ENCODE results near the gene SYT2.
"Not testable (repeated sequence)": the region's sequence is repeated elsewhere in the genome, so short reads cannot be mapped to it uniquely, and the experiment has no call there.

The SYT2 gene

DNA sequence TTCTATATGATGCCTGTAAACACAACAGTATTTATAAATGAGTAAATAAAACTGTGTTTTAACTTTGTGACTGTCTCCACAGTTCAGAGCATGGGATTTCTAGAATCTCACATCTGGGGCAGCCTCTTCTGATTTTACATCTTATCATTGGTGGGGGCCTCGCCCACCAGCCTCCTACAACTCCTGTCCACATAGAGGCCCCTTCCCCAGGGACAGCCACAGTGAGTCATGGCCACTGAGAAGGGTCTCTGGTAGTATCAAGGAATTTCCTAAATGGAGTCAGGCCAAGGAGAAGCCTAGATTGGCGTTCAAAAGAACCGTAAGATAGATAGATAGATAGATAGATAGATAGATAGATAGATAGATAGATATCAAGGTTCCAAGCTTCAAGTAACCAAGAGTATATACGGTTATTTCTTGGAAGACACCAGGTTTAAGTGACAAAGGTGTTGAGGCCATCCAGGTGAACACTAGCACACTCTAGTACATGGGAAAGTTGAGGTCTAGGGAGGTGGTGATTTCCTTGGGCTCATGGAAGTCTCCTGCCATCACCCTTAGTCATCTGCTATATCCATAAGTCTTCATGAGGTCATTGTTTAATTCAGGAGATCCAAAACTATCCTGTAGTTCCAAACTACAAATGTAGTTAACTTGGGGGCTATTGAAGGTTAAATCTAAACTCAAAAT, 121.6 kb downstream of the SYT2 start:
- no peak for DNase-seq (ENCODE audit: low spot score)

DNA sequence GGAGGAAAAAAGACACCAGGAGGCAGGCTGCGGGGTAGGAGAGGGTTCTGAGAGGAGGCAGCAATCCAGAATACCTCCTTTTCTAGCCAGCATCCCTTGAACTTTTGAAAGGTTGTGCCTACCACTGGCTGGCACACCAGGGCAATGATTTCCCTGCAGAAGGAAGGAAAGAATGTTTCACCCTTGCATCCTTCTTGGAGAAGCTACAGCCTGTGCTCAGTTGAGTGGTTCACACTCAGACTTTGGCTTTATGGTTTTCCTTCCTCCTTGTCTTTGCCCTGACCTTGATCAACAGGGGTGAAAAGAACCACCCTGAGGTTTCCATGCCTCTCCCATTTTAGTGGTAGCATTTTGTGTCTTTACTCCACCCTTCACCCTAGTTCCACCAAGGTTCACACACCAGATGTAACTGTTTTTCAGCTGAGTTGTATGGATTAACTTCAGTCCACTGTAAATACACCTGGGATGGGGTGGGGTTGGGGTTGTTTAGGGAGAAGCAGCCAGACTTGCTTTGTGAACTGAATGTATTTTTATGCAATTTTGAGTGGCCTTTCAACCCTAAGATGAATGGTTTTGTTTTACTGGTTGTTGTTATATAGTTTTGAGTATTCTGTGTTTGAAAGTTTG, 122.3 kb downstream of the SYT2 start:
- TF ChIP-seq, protein P1, sequence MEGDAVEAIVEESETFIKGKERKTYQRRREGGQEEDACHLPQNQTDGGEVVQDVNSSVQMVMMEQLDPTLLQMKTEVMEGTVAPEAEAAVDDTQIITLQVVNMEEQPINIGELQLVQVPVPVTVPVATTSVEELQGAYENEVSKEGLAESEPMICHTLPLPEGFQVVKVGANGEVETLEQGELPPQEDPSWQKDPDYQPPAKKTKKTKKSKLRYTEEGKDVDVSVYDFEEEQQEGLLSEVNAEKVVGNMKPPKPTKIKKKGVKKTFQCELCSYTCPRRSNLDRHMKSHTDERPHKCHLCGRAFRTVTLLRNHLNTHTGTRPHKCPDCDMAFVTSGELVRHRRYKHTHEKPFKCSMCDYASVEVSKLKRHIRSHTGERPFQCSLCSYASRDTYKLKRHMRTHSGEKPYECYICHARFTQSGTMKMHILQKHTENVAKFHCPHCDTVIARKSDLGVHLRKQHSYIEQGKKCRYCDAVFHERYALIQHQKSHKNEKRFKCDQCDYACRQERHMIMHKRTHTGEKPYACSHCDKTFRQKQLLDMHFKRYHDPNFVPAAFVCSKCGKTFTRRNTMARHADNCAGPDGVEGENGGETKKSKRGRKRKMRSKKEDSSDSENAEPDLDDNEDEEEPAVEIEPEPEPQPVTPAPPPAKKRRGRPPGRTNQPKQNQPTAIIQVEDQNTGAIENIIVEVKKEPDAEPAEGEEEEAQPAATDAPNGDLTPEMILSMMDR (IDR thresholded peaks at IDR 0.05; ENCODE audit: extremely low read depth, missing control alignments), result no peak
- no peak for DNase-seq (ENCODE audit: low spot score)

More for the DNA sequence above, 121.6 kb downstream of the SYT2 start:
- TF ChIP-seq, protein P1 (IDR thresholded peaks at IDR 0.05; ENCODE audit: extremely low read depth, missing control alignments), result no peak

DNA sequence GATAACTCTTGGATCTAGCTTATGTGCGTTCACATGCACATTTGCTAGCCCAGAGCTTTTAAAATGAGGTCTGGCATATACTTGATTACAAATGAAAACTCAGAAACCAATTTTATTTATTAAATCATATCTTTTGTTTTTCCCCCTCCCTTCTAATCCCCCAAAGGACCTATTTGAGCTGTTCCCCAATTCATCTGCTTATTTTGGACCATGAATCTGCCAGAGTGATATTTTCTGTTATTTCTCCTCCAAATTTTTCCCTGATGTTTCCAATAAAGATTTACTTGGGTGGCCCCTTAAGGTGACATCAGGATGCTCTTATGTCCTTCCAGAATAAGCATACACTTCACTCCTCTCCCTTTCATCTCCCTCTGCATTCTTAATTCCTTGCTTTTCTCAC, 123.4 kb downstream of the SYT2 start:
- no peak for DNase-seq (ENCODE audit: low spot score)
- TF ChIP-seq, protein P1 (IDR thresholded peaks at IDR 0.05; ENCODE audit: extremely low read depth, missing control alignments), result no peak

DNA sequence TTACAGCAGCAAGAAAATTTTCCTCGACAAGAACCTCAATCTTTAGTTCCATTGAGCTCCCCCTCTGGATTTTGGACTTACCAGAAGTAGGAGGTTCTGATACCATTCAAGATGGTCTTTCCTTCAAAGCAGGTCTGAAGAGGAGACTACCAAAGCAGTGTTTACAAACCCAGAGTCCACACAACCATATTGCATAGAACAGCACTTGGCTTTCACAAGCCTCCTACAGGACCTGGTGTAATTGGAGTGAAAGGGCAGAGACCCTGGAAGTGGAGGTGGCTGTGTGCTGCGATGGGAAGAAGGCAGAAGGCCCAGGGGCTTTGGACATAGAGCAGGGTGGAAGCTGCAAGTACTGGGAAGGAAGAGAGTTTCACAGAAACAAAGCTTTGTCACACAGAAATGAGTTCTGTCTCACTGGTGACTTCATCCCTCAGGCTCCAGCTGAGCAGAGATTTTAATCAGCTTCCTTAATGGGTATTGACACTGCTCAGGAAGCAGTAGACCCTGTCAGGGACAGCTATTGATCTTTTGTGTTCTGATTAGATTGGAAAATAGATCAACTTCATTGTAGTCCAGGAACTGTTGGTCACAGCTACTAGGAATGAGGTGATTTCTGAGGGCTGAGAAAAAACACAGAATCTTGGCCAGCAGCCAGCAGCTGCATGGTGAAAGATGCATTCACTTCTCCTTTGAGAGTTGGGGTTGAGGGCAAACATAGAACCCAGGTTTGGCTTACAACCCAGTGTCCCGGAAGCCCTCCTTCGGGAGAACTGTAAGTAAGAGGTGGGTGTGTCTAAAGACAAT, 124.0 kb downstream of the SYT2 start:
- TF ChIP-seq, protein P1 (IDR thresholded peaks at IDR 0.05; ENCODE audit: extremely low read depth, missing control alignments), result no peak
- peak; percentile 28 for DNase-seq (ENCODE audit: low spot score)

DNA sequence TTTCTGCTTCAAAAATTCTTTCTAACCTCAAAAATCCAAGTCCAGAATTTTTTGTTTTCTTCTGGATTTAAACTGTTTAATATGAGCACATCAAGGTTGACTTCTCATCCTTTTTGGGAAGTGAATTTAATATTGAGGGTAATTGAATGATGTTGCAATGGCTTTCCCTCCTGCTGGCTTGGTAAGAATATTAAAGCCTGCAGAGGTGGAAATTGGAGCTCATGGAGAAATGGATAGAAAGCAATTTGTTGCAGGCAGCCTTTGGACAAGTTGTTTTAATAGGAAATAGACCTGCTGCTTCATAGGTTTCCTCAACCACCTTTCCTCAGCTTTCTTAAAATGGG, 124.7 kb downstream of the SYT2 start:
- DNase-seq (ENCODE audit: low spot score), result no peak
- TF ChIP-seq, protein P1 (IDR thresholded peaks at IDR 0.05; ENCODE audit: extremely low read depth, missing control alignments), result no peak

DNA sequence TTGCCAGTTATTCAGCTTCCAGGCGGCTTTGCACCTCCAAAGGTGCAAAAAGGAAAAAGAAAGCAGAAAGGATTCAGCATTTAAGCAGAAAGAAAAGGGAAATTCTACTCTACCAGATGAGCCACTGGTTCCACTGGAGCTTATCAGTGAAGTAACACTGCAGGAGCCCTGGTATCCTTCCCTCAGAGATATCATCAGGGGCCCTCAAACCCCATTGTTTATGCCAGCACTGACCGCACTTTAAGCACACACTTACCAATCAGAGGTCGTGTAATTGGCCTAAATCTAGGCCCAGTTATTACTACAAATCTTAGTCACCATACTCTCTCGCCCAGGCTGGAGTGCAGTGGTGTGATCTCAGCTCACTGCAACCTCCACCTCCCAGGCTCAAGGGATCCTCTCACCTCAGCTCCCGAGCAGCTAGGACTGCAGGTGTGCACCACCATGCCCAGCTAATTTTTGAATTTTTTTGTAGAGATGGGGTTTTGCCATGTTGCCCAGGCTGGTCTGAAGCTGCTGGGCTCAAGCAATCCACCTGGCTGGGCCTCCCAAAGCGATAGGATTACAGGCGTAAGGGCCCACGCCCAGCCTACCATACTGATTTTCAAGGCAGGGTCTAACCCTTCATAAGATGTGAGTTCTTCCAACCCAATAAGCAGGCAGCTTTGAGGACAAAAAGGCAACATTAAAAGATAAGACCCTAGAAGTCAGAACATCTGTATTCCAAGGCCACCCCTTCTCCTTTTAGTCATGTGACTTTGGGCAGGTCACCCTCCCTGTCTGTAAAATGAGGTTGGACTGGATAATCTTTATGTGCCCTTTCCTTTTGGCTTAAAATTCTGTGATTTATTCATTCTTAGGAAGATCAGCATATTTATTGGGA, 125.3 kb downstream of the SYT2 start:
- TF ChIP-seq, protein P1 (IDR thresholded peaks at IDR 0.05; ENCODE audit: extremely low read depth, missing control alignments), result no peak
- DNase-seq (ENCODE audit: low spot score), result no peak

DNA sequence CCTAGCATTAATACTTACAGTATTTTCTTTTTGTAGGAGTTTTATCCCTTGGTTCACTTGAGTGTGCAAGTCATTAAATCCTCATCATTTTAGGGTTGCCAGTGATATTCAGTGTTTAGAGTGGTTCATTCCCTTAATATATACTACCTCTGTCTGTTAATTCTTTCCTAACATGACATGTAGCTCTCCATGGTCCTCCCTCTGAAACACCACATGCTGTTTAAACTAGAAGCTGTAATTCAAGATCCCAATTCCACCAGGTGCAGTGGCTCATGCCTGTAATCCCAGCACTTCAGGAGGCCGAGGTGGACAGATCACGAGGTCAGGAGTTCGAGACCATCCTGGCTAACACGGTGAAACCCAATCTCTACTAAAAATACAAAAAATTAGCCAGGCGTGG, 127.9 kb downstream of the SYT2 start:
- not testable (repeated sequence) for DNase-seq (ENCODE audit: low spot score)
